ENCODE data around the gene ITGB2.
"Not testable (repeated sequence)": the region's sequence is repeated elsewhere in the genome, so short reads cannot be mapped to it uniquely, and the experiment has no call there.

Gene ITGB2

GRCh38 chr21:44940116-44940631 lies 19.5 kb upstream of the ITGB2 start:
- FAIRE-seq, result no peak

- FAIRE-seq, result no peak
Measured at GRCh38 chr21:44939532-44940115, 18.9 kb upstream of the ITGB2 start, which contains the start of gene SLX9. Gene SLX9 (plus strand): TSS chr21:44940029. CDS start chr21:44940058, 29 bp downstream.

- no peak for FAIRE-seq
Measured at GRCh38 chr21:44938772-44939531, 18.3 kb upstream of the ITGB2 start.

GRCh38 chr21:44935533-44935927 lies 14.8 kb upstream of the ITGB2 start:
- no peak for FAIRE-seq

GRCh38 chr21:44934797-44935532 lies 14.3 kb upstream of the ITGB2 start:
- no peak for FAIRE-seq

GRCh38 chr21:44934276-44934675 lies 13.6 kb upstream of the ITGB2 start:
- no peak for FAIRE-seq

- FAIRE-seq, result no peak
Measured at GRCh38 chr21:44933918-44934260, 13.2 kb upstream of the ITGB2 start.

- no peak for FAIRE-seq
Measured at GRCh38 chr21:44933199-44933917, 12.7 kb upstream of the ITGB2 start.

GRCh38 chr21:44932408-44933181 lies 11.9 kb upstream of the ITGB2 start:
- FAIRE-seq, result no peak

- no peak for FAIRE-seq
Measured at GRCh38 chr21:44931501-44932407, 11.1 kb upstream of the ITGB2 start.

GRCh38 chr21:44931137-44931500 lies 10.4 kb upstream of the ITGB2 start:
- FAIRE-seq, result no peak

- FAIRE-seq, result no peak
Measured at GRCh38 chr21:44930543-44930981, 9.9 kb upstream of the ITGB2 start.

GRCh38 chr21:44929799-44930542 lies 9.3 kb upstream of the ITGB2 start:
- FAIRE-seq, result no peak

- no peak for FAIRE-seq
Measured at GRCh38 chr21:44929242-44929798, 8.6 kb upstream of the ITGB2 start.

- not testable (repeated sequence) for FAIRE-seq
Measured at GRCh38 chr21:44928500-44929241, 8.0 kb upstream of the ITGB2 start.

- FAIRE-seq, result no peak
Measured at GRCh38 chr21:44927587-44928461, 7.1 kb upstream of the ITGB2 start.

GRCh38 chr21:44927259-44927586 lies 6.5 kb upstream of the ITGB2 start:
- FAIRE-seq, result no peak

Data from colon (tissue), 2 donors.